HEK293 (cell line): Measurements from ENCODE around the gene ZSCAN22.

Experiments
- CTCF ChIA-PET: fragments of 350-600 bp; formaldehyde crosslinking; extraction: SDS; loops from one replicate; lab custom pipeline; 2021; ENCODE audit warnings: antibody characterized with exemption; lab: Yijun Ruan, JAX
- POLR2A ChIA-PET: fragments of 300-600 bp; formaldehyde crosslinking; extraction: SDS; loops from one replicate; lab custom pipeline; 2020; ENCODE audit warnings: antibody characterized with exemption, inconsistent platforms; lab: Yijun Ruan, JAX
- H3K27ac ChIP-seq: fragments of 200-500 bp; sonication (Bioruptor generic); 2 replicates; pipeline ENCODE4 v1.5.1; 2014; ENCODE audit warnings: low read depth, low read length, control low read depth, inconsistent platforms; ENCODE audit errors: extremely low read depth
- H3K36me3 ChIP-seq, 2 experiments: fragments of 200-500 bp in 1 of 2; sonication (Bioruptor generic) in 1 of 2; 1 replicate in 1 of 2; 2 replicates in 1 of 2; pipeline ENCODE4 v1.5.1; 2014 to 2017; ENCODE audit warnings: inconsistent platforms in 2 of 2, low read length in 2 of 2; ENCODE audit not compliant: control insufficient read depth in 2 of 2, insufficient read depth in 1 of 2
- H3K4me1 ChIP-seq: fragments of 200-500 bp; sonication (Bioruptor generic); 2 replicates; pipeline ENCODE4 v1.5.1; 2014; ENCODE audit warnings: mild to moderate bottlenecking, low read length, inconsistent platforms; ENCODE audit not compliant: control insufficient read depth, insufficient read depth
- H3K4me3 ChIP-seq: 2 replicates; pipeline ENCODE4 v1.5.1; 2011; ENCODE audit warnings: low read depth, mild to moderate bottlenecking, control low read depth, low read length, moderate library complexity
- H3K9me3 ChIP-seq: fragments of 200-500 bp; sonication (Bioruptor generic); 2 replicates; pipeline ENCODE4 v1.5.1; 2014; ENCODE audit warnings: low read depth, low read length, inconsistent platforms; ENCODE audit not compliant: control insufficient read depth, insufficient read depth
- WT1 ChIP-seq: fragments of 450-650 bp; formaldehyde crosslinking; IDR thresholded peaks from 2 replicates; pipeline ENCODE4 v1.5.1; 2016; ENCODE audit warnings: missing biosample characterization, missing genetic modification characterization
- ZFHX2 ChIP-seq: fragments of 450-650 bp; formaldehyde crosslinking; conservative IDR thresholded peaks from 2 replicates; pipeline ENCODE4 v1.5.1; 2016; ENCODE audit warnings: missing biosample characterization, missing genetic modification characterization
- ZNF175 ChIP-seq: fragments of 450-650 bp; formaldehyde crosslinking; IDR thresholded peaks from 2 replicates; pipeline ENCODE4 v1.5.1; 2016; ENCODE audit warnings: missing biosample characterization, missing genetic modification characterization
- ZNF239 ChIP-seq: fragments of 450-650 bp; formaldehyde crosslinking; IDR thresholded peaks from 2 replicates; pipeline ENCODE4 v1.5.1; 2016; ENCODE audit warnings: missing biosample characterization, missing genetic modification characterization
- ZNF292 ChIP-seq: fragments of 450-650 bp; formaldehyde crosslinking; IDR thresholded peaks from 2 replicates; pipeline ENCODE4 v1.5.1; 2016; ENCODE audit warnings: low read depth, missing biosample characterization, missing genetic modification characterization, borderline replicate concordance
- ZNF335 ChIP-seq: fragments of 450-650 bp; formaldehyde crosslinking; conservative IDR thresholded peaks from 2 replicates; pipeline ENCODE4 v1.5.1; 2016; ENCODE audit warnings: missing biosample characterization, missing genetic modification characterization
- ZNF473 ChIP-seq: fragments of 450-650 bp; formaldehyde crosslinking; IDR thresholded peaks from 2 replicates; pipeline ENCODE4 v1.5.1; 2017; ENCODE audit warnings: missing biosample characterization, missing genetic modification characterization
- ZNF521 ChIP-seq: fragments of 450-650 bp; formaldehyde crosslinking; IDR thresholded peaks from 2 replicates; pipeline ENCODE4 v1.5.1; 2017; ENCODE audit warnings: missing biosample characterization, mild to moderate bottlenecking, missing genetic modification characterization
- ZNF548 ChIP-seq: fragments of 450-650 bp; formaldehyde crosslinking; IDR thresholded peaks from 2 replicates; pipeline ENCODE4 v1.5.1; 2016; ENCODE audit warnings: missing biosample characterization, missing genetic modification characterization
- ZNF76 ChIP-seq: fragments of 450-650 bp; formaldehyde crosslinking; IDR thresholded peaks from 2 replicates; pipeline ENCODE4; 2016; ENCODE audit warnings: low read depth, missing biosample characterization, missing genetic modification characterization, borderline replicate concordance
- ZNF843 ChIP-seq: fragments of 450-650 bp; formaldehyde crosslinking; IDR thresholded peaks from 2 replicates; pipeline ENCODE4 v1.5.1; 2016; ENCODE audit warnings: missing biosample characterization, missing genetic modification characterization
- TF ChIP-seq, protein P1 (sequence below): sonication (generic); formaldehyde crosslinking; IDR thresholded peaks from 2 replicates; pipeline ENCODE4 v1.8.1; 2022; ENCODE audit warnings: mild to moderate bottlenecking, moderate library complexity, missing genetic modification reagents
- TF ChIP-seq, protein P2 (sequence below): fragments of 450-650 bp; formaldehyde crosslinking; IDR thresholded peaks from 2 replicates; pipeline ENCODE4 v1.5.1; 2017; ENCODE audit warnings: missing biosample characterization, missing genetic modification characterization
- TF ChIP-seq, protein P3 (sequence below): fragments of 450-650 bp; formaldehyde crosslinking; IDR thresholded peaks from 2 replicates; pipeline ENCODE4 v1.5.1; 2016; ENCODE audit warnings: missing biosample characterization, missing genetic modification characterization, borderline replicate concordance
- TF ChIP-seq, protein P4 (sequence below): fragments of 450-650 bp; formaldehyde crosslinking; IDR thresholded peaks from 2 replicates; pipeline ENCODE4 v1.5.1; 2017; ENCODE audit warnings: missing biosample characterization, missing genetic modification characterization
- TF ChIP-seq, protein P5 (sequence below): fragments of 450-650 bp; formaldehyde crosslinking; IDR thresholded peaks from 2 replicates; pipeline ENCODE4 v1.5.0; 2017; ENCODE audit warnings: missing biosample characterization, missing genetic modification characterization, borderline replicate concordance

The ZSCAN22 gene

DNA sequence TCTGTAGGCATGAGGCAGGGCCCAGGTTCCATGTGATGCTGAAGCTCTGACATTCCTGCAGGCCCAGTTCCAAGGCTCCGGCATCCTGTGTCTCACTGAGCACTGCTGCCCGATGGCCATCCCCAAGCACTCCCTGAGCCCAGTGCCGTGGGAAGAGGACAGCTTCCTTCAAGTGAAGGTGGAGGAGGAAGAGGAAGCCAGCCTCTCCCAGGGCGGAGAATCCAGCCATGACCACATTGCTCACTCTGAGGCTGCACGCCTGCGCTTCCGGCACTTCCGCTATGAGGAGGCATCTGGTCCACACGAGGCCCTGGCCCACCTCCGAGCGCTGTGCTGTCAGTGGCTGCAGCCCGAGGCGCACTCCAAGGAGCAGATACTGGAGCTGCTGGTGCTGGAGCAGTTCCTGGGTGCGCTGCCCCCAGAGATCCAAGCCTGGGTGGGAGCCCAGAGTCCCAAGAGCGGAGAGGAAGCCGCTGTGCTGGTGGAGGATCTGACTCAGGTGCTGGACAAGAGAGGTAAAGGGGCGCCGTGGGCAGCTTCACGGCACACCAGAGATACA, 8.0 kb downstream of the ZSCAN22 start:
- Histone ChIP-seq H3K4me1 (no peaks in the 10 kb centered on the region), H3K36me3 (peaks cover 0 to 51% of the 10 kb centered on the region in 2 experiments; a peak in 1 of 3 replicates), H3K9me3 (no peaks in the 10 kb centered on the region), H3K4me3 (no peak overlapping the region), H3K27ac (no peak overlapping the region)
- TF ChIP-seq ZNF335 (tag by site-specific recombination) (no peak), ZNF521 (tag by site-specific recombination) (no peak), ZNF76 (tag by site-specific recombination) (no peak), ZFHX2 (tag by site-specific recombination) (no peak), ZNF548 (tag by site-specific recombination) (no peak), ZNF292 (tag by site-specific recombination) (no peak), ZNF175 (tag by site-specific recombination) (no peak), ZNF239 (tag by site-specific recombination) (no peak), WT1 (no peak), ZNF473 (tag by site-specific recombination) (no peak), ZNF843 (no peak)
- TF ChIP-seq, protein P1, sequence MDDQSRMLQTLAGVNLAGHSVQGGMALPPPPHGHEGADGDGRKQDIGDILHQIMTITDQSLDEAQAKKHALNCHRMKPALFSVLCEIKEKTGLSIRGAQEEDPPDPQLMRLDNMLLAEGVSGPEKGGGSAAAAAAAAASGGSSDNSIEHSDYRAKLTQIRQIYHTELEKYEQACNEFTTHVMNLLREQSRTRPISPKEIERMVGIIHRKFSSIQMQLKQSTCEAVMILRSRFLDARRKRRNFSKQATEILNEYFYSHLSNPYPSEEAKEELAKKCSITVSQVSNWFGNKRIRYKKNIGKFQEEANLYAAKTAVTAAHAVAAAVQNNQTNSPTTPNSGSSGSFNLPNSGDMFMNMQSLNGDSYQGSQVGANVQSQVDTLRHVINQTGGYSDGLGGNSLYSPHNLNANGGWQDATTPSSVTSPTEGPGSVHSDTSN (CRISPR knock-in tag): no peak
- TF ChIP-seq, protein P2, sequence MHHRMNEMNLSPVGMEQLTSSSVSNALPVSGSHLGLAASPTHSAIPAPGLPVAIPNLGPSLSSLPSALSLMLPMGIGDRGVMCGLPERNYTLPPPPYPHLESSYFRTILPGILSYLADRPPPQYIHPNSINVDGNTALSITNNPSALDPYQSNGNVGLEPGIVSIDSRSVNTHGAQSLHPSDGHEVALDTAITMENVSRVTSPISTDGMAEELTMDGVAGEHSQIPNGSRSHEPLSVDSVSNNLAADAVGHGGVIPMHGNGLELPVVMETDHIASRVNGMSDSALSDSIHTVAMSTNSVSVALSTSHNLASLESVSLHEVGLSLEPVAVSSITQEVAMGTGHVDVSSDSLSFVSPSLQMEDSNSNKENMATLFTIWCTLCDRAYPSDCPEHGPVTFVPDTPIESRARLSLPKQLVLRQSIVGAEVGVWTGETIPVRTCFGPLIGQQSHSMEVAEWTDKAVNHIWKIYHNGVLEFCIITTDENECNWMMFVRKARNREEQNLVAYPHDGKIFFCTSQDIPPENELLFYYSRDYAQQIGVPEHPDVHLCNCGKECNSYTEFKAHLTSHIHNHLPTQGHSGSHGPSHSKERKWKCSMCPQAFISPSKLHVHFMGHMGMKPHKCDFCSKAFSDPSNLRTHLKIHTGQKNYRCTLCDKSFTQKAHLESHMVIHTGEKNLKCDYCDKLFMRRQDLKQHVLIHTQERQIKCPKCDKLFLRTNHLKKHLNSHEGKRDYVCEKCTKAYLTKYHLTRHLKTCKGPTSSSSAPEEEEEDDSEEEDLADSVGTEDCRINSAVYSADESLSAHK: no peak
- TF ChIP-seq, protein P3, sequence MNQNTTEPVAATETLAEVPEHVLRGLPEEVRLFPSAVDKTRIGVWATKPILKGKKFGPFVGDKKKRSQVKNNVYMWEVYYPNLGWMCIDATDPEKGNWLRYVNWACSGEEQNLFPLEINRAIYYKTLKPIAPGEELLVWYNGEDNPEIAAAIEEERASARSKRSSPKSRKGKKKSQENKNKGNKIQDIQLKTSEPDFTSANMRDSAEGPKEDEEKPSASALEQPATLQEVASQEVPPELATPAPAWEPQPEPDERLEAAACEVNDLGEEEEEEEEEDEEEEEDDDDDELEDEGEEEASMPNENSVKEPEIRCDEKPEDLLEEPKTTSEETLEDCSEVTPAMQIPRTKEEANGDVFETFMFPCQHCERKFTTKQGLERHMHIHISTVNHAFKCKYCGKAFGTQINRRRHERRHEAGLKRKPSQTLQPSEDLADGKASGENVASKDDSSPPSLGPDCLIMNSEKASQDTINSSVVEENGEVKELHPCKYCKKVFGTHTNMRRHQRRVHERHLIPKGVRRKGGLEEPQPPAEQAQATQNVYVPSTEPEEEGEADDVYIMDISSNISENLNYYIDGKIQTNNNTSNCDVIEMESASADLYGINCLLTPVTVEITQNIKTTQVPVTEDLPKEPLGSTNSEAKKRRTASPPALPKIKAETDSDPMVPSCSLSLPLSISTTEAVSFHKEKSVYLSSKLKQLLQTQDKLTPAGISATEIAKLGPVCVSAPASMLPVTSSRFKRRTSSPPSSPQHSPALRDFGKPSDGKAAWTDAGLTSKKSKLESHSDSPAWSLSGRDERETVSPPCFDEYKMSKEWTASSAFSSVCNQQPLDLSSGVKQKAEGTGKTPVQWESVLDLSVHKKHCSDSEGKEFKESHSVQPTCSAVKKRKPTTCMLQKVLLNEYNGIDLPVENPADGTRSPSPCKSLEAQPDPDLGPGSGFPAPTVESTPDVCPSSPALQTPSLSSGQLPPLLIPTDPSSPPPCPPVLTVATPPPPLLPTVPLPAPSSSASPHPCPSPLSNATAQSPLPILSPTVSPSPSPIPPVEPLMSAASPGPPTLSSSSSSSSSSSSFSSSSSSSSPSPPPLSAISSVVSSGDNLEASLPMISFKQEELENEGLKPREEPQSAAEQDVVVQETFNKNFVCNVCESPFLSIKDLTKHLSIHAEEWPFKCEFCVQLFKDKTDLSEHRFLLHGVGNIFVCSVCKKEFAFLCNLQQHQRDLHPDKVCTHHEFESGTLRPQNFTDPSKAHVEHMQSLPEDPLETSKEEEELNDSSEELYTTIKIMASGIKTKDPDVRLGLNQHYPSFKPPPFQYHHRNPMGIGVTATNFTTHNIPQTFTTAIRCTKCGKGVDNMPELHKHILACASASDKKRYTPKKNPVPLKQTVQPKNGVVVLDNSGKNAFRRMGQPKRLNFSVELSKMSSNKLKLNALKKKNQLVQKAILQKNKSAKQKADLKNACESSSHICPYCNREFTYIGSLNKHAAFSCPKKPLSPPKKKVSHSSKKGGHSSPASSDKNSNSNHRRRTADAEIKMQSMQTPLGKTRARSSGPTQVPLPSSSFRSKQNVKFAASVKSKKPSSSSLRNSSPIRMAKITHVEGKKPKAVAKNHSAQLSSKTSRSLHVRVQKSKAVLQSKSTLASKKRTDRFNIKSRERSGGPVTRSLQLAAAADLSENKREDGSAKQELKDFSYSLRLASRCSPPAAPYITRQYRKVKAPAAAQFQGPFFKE (tag by site-specific recombination): no peak
- TF ChIP-seq, protein P4, sequence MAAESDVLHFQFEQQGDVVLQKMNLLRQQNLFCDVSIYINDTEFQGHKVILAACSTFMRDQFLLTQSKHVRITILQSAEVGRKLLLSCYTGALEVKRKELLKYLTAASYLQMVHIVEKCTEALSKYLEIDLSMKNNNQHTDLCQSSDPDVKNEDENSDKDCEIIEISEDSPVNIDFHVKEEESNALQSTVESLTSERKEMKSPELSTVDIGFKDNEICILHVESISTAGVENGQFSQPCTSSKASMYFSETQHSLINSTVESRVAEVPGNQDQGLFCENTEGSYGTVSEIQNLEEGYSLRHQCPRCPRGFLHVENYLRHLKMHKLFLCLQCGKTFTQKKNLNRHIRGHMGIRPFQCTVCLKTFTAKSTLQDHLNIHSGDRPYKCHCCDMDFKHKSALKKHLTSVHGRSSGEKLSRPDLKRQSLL (tag by site-specific recombination): no peak
- TF ChIP-seq, protein P5, sequence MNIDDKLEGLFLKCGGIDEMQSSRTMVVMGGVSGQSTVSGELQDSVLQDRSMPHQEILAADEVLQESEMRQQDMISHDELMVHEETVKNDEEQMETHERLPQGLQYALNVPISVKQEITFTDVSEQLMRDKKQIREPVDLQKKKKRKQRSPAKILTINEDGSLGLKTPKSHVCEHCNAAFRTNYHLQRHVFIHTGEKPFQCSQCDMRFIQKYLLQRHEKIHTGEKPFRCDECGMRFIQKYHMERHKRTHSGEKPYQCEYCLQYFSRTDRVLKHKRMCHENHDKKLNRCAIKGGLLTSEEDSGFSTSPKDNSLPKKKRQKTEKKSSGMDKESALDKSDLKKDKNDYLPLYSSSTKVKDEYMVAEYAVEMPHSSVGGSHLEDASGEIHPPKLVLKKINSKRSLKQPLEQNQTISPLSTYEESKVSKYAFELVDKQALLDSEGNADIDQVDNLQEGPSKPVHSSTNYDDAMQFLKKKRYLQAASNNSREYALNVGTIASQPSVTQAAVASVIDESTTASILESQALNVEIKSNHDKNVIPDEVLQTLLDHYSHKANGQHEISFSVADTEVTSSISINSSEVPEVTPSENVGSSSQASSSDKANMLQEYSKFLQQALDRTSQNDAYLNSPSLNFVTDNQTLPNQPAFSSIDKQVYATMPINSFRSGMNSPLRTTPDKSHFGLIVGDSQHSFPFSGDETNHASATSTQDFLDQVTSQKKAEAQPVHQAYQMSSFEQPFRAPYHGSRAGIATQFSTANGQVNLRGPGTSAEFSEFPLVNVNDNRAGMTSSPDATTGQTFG (tag by site-specific recombination): no peak
- ChIA-PET CTCF (no interaction called here), POLR2A (interaction anchor here (0.5 to 3.6 kb wide), 2 partner anchors 28 to 116 kb away, joined by 4 to 14 read pairs; partner anchors contain the start of gene ZNF497)
